GM18526 (cell line): ENCODE data around the gene RPS6KA4.

Experiments
- POLR2A ChIP-seq: IDR thresholded peaks from 3 replicates; pipeline ENCODE4 v1.6.1; 2011; ENCODE audit not compliant: insufficient read length; ENCODE audit errors: extremely low read depth

The RPS6KA4 gene

GRCh38 chr11:64353715-64354506, 5.1 kb upstream of the RPS6KA4 start:
- no peak for TF ChIP-seq POLR2A

DNA sequence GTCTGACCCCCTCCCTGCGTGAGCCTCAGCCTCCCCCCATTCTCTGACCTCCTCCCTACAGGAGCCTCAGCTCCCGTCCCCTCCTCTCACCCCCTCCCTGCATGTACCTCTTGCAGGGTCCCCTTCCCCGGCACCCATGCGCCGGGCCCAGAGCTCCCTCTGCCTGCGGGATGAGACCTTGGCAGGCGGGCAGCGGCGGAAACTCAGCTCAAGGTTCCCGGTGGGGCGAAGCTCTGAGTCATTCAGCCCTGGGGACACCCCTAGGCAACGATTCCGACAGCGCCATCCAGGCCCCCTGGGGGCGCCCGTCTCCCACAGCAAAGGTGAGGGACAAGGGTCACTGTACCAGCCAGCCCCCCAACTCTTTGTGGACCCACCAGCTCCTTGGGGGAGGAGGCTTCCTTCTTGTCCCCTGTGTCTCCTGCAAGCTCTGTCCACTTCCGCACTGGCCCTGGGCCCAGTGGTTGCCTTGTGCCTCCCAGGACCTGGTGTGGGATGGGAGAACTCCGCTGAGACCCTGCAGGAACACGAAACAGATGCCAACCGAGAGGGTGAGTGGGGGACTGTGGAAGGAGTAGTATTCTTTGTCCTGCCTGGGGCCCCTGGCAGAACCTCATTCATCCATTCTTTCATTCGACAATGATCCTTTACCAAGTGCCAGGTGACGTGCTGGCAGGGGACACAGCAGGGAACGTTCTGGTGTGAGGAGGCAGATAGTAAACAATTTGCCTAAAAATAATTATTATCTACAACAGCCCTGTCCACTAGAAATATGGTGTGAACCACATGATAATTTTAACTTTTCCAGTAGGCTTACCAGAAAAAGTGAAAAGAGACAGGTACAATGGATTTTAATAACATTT, 3.7 kb upstream of the RPS6KA4 start:
- no peak for TF ChIP-seq POLR2A

GRCh38 chr11:64356498-64357411, 2.2 kb upstream of the RPS6KA4 start:
- TF ChIP-seq POLR2A, result no peak

DNA sequence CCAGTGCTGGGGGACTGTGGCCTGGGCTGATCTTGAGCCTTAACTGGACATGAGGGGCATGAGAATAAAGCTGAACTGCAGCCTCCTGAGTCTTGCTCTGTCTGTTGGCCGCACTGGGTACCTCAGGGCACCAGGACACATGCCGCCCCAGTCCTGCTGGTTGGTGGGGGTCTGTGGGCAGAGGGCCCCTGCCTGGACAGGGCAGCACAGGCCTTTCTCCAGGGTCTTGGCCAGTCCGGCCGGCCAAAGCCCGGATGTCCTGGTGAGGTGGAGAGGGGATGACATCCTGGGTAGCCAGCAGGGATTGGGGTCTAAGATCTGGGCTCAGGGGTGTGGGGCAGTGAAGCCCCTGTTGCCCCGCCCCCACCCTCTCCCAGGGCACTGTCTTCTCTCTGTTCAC, 1.5 kb upstream of the RPS6KA4 start:
- TF ChIP-seq POLR2A, result no peak

GRCh38 chr11:64357904-64358535, 942 bp upstream of the RPS6KA4 start:
- TF ChIP-seq POLR2A, result no peak

- no peak for TF ChIP-seq POLR2A
These were observed 441 bp upstream of the RPS6KA4 start for GRCh38 chr11:64358536-64358906.

DNA sequence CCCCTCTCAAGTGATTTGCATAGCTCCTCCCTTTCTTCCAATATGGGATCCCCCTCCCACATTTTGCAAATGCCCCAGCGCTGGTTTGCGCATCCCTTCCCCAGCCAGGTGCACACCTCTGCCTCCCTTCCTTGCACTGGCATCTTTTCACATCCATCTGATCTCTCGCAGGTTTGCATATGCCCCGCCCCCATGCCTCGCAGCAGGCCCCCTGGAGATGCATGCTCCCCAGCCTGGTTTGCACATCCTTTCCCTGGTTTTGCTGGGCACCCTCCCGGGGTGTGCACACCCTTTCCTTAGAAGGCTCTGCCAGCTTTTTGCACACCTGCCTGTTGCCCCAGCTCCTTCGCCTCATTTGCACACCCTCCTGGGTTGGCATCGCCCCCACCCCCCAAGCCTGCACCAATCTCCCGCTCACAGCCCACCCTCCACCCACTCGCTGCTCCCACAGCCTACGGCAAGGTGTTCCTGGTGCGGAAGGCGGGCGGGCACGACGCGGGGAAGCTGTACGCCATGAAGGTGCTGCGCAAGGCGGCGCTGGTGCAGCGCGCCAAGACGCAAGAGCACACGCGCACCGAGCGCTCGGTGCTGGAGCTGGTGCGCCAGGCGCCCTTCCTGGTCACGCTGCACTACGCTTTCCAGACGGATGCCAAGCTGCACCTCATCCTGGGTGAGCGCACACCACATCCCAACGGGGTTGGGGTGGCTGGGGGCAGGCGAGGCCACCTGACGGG, 917 bp downstream of the RPS6KA4 start:
- no peak for TF ChIP-seq POLR2A

GRCh38 chr11:64360448-64360921, 1.5 kb downstream of the RPS6KA4 start:
- no peak for TF ChIP-seq POLR2A

DNA sequence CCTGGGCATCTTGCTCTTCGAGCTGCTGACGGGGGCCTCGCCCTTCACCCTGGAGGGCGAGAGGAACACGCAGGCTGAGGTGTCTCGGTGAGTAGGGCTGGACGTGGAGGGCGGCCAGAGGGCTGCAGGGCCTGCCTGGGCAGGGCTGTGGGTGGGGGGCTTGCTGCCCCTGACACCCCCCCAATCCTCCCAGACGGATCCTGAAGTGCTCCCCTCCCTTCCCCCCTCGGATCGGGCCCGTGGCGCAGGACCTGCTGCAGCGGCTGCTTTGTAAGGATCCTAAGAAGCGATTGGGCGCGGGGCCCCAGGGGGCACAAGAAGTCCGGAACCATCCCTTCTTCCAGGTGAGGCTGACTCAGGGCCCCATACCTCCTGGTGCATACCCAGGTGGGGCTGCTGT, 2.7 kb downstream of the RPS6KA4 start:
- no peak for TF ChIP-seq POLR2A

DNA sequence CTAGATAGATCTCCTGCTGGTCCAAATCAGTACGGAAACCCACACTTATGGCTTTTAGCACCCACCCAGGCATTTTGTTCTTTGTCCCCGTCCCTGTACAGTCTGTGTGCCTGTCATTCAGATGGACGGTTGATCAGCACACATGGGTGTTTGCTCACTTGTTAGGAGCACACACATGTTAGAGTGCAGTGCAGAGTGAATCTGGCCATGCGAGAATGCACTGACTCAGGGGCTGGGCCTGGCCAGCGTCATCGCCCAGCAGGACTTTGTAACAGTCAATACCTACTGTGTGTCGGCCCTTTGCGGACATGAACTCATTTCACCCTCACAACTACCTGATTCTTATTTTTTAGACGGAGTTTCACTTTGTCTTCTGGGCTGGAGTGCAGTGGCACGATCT, 3.4 kb downstream of the RPS6KA4 start:
- TF ChIP-seq POLR2A, result no peak

DNA sequence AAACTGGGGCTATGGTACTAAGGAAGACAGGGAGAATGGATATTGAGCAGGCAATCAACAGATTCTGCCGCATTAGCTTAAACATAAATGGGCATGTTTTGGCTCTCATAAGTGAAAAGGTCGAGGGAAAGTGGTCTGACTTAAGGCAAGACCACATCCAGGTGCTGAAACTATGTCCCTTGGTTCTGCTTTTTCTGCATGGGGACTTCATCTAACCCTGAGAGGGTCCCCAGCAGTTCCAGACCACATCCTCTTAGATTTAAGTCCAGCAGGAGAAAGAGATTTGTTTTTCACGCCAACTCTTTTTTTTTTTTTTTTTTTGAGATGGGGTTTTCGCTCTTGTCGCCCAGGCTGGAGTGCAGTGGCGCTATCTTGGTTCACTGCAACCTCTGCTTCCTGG, 5.5 kb downstream of the RPS6KA4 start:
- TF ChIP-seq POLR2A, result no peak

DNA sequence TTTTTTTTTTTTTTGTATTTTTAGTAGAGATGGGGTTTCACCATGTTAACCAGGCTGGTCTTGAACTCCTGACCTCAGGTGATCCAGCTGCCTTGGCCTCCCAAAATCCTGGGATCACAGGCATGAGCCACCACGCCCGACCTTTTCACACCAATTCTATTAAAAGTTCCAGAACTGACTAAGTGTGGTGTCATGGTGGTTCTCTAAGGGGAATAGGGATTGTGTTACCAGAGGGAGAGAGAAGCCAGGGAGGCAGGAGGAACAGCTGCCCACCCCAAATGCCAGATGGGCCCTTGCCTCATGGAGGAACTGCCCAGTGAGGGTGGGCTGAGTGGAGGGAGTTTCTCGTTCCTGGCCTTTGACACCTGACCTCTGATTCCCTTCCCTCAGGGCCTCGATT, 5.9 kb downstream of the RPS6KA4 start:
- no peak for TF ChIP-seq POLR2A

GRCh38 chr11:64366751-64367150, 7.8 kb downstream of the RPS6KA4 start:
- no peak for TF ChIP-seq POLR2A
